Measurements from ENCODE around the gene KAZN.

DNA sequence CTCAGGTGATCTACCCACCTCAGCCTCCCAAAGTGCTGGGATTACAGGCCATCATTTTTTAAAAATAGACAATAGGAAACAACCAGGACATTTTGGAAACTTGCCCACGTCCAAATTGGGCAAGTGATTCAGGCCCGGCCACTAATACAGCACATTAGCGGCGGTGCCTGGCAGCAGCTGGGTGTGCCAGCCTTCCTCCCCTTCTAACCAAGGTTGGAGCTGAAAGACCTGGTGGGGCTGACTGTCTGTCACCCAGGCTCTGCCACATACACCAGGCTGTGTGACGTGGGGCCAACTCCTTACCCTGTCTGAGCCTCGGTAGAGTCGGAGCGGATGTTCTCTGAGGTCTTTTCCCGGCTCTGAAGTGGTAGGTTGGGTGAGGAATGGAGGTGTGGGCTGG, 525.4 kb downstream of the KAZN start:
- TF ChIP-seq, protein P1, sequence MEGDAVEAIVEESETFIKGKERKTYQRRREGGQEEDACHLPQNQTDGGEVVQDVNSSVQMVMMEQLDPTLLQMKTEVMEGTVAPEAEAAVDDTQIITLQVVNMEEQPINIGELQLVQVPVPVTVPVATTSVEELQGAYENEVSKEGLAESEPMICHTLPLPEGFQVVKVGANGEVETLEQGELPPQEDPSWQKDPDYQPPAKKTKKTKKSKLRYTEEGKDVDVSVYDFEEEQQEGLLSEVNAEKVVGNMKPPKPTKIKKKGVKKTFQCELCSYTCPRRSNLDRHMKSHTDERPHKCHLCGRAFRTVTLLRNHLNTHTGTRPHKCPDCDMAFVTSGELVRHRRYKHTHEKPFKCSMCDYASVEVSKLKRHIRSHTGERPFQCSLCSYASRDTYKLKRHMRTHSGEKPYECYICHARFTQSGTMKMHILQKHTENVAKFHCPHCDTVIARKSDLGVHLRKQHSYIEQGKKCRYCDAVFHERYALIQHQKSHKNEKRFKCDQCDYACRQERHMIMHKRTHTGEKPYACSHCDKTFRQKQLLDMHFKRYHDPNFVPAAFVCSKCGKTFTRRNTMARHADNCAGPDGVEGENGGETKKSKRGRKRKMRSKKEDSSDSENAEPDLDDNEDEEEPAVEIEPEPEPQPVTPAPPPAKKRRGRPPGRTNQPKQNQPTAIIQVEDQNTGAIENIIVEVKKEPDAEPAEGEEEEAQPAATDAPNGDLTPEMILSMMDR (IDR thresholded peaks at IDR 0.05): no peak
- no peak for TF ChIP-seq POLR2A (IDR thresholded peaks at IDR 0.05)

Data from testis (tissue), 2 donors.